GM18909 (cell line): ENCODE measurements around the gene GMDS.
A peak's percentile ranks its signal among the peaks of the same experiment; 100 is the strongest.
"Not testable (repeated sequence)": the region's sequence is repeated elsewhere in the genome, so short reads cannot be mapped to it uniquely, and the experiment has no call there.

Source experiments
- ATAC-seq: cut with Tn5 transposase; IDR thresholded peaks from one replicate; pipeline ENCODE4 v1.9.1; 2021; ENCODE audit warnings: mild to moderate bottlenecking; ENCODE audit not compliant: unreplicated experiment, poor library complexity

Gene GMDS

GRCh38 chr6:1767481-1768246 lies 477.7 kb downstream of the GMDS start:
- no peak for ATAC-seq

- ATAC-seq = no peak
Observed at GRCh38 chr6:1766654-1767053, 478.8 kb downstream of the GMDS start.

- ATAC-seq = no peak
Observed at GRCh38 chr6:1765160-1765903, 480.1 kb downstream of the GMDS start.

- no peak for ATAC-seq
Observed at GRCh38 chr6:1764397-1764987, 480.9 kb downstream of the GMDS start.

GRCh38 chr6:1763404-1763803 lies 482.0 kb downstream of the GMDS start:
- no peak for ATAC-seq

GRCh38 chr6:1762203-1762602 lies 483.2 kb downstream of the GMDS start:
- no peak for ATAC-seq

GRCh38 chr6:1761477-1761877 lies 483.9 kb downstream of the GMDS start:
- no peak for ATAC-seq

GRCh38 chr6:1760876-1761275 lies 484.5 kb downstream of the GMDS start:
- ATAC-seq = no peak

GRCh38 chr6:1759870-1760269 lies 485.5 kb downstream of the GMDS start:
- ATAC-seq = no peak

GRCh38 chr6:1758076-1758679 lies 487.2 kb downstream of the GMDS start:
- ATAC-seq = no peak

GRCh38 chr6:1757131-1757530 lies 488.3 kb downstream of the GMDS start:
- ATAC-seq = no peak

GRCh38 chr6:1756472-1757129 lies 488.8 kb downstream of the GMDS start:
- ATAC-seq = no peak

GRCh38 chr6:1751063-1751462 lies 494.3 kb downstream of the GMDS start:
- not testable (repeated sequence) for ATAC-seq

- no peak for ATAC-seq
Observed at GRCh38 chr6:1749041-1749440, 496.4 kb downstream of the GMDS start.

GRCh38 chr6:1747531-1747930 lies 497.9 kb downstream of the GMDS start:
- ATAC-seq = no peak

- no peak for ATAC-seq
Observed at GRCh38 chr6:1747003-1747402, 498.4 kb downstream of the GMDS start.

- no peak for ATAC-seq
Observed at GRCh38 chr6:1745814-1746213, 499.6 kb downstream of the GMDS start.

GRCh38 chr6:1744543-1744942 lies 500.9 kb downstream of the GMDS start:
- no peak for ATAC-seq

GRCh38 chr6:1739680-1740079 lies 505.7 kb downstream of the GMDS start:
- ATAC-seq = peak; percentile 91

- ATAC-seq = peak; percentile 38
Observed at GRCh38 chr6:1739220-1739619, 506.2 kb downstream of the GMDS start.
